ENCODE results near the gene DGCR2.
"Not testable (repeated sequence)": the region's sequence is repeated elsewhere in the genome, so short reads cannot be mapped to it uniquely, and the experiment has no call there.

- not testable (repeated sequence) for TF ChIP-seq POLR2A, CTCF, POLR2AphosphoS5, EP300 (IDR thresholded peaks at IDR 0.05)
These were observed 89.2 kb downstream of the DGCR2 start for GRCh38 chr22:19032898-19033567.
